ENCODE data around the gene ACOX1.
"Not testable (repeated sequence)": the region's sequence is repeated elsewhere in the genome, so short reads cannot be mapped to it uniquely, and the experiment has no call there.

Gene ACOX1

GRCh38 chr17:75981019-75981615 lies 2.2 kb upstream of the ACOX1 start:
- DNase-seq (ENCODE audit: low read depth), result no peak

GRCh38 chr17:75980188-75981018 lies 1.4 kb upstream of the ACOX1 start:
- no peak for DNase-seq (ENCODE audit: low read depth)

GRCh38 chr17:75979705-75980187 lies 780 bp upstream of the ACOX1 start:
- no peak for DNase-seq (ENCODE audit: low read depth)

- no peak for DNase-seq (ENCODE audit: low read depth)
Measured at GRCh38 chr17:75976175-75976848, 2.7 kb downstream of the ACOX1 start.

GRCh38 chr17:75975757-75976174 lies 3.2 kb downstream of the ACOX1 start:
- DNase-seq (ENCODE audit: low read depth), result no peak

- DNase-seq (ENCODE audit: low read depth), result not testable (repeated sequence)
Measured at GRCh38 chr17:75975187-75975586, 3.8 kb downstream of the ACOX1 start.

GRCh38 chr17:75970626-75971025 lies 8.3 kb downstream of the ACOX1 start:
- DNase-seq (ENCODE audit: low read depth), result no peak

GRCh38 chr17:75970011-75970523 lies 8.9 kb downstream of the ACOX1 start:
- DNase-seq (ENCODE audit: low read depth), result no peak

- not testable (repeated sequence) for DNase-seq (ENCODE audit: low read depth)
Measured at GRCh38 chr17:75969044-75969443, 9.9 kb downstream of the ACOX1 start.

- no peak for DNase-seq (ENCODE audit: low read depth)
Measured at GRCh38 chr17:75965468-75965867, 13.5 kb downstream of the ACOX1 start.

GRCh38 chr17:75959839-75960511 lies 19.0 kb downstream of the ACOX1 start:
- DNase-seq (ENCODE audit: low read depth), result no peak

- no peak for DNase-seq (ENCODE audit: low read depth)
Measured at GRCh38 chr17:75959051-75959838, 19.7 kb downstream of the ACOX1 start.

GRCh38 chr17:75950855-75951554 lies 28.0 kb downstream of the ACOX1 start:
- DNase-seq (ENCODE audit: low read depth), result no peak

GRCh38 chr17:75950421-75950820 lies 28.5 kb downstream of the ACOX1 start:
- DNase-seq (ENCODE audit: low read depth), result no peak

GRCh38 chr17:75945211-75945610 lies 33.8 kb downstream of the ACOX1 start:
- DNase-seq (ENCODE audit: low read depth), result no peak

- no peak for DNase-seq (ENCODE audit: low read depth)
Measured at GRCh38 chr17:75943491-75943890, 35.5 kb downstream of the ACOX1 start.

GRCh38 chr17:75942473-75942872 lies 36.5 kb downstream of the ACOX1 start:
- no peak for DNase-seq (ENCODE audit: low read depth)

- DNase-seq (ENCODE audit: low read depth), result no peak
Measured at GRCh38 chr17:75941442-75941819, 37.5 kb downstream of the ACOX1 start.

GRCh38 chr17:75940727-75941441 lies 38.1 kb downstream of the ACOX1 start, which contains the start of gene FBF1:
TSS of gene FBF1 (minus strand) at chr17:75941042. CDS start at chr17:75938149, 2,893 bp downstream.
- peak; percentile 89 for DNase-seq (ENCODE audit: low read depth)

GRCh38 chr17:75937652-75938051 lies 41.3 kb downstream of the ACOX1 start:
- no peak for DNase-seq (ENCODE audit: low read depth)
